HG02571 (cell line): ENCODE measurements around the gene KRTAP9-1.
"Not testable (repeated sequence)": the region's sequence is repeated elsewhere in the genome, so short reads cannot be mapped to it uniquely, and the experiment has no call there.

Source experiments
- ATAC-seq: cut with Tn5 transposase; IDR thresholded peaks from one replicate; pipeline ENCODE4 v1.9.1; 2021; ENCODE audit warnings: mild to moderate bottlenecking, moderate library complexity; ENCODE audit not compliant: unreplicated experiment

Gene KRTAP9-1

GRCh38 chr17:41178843-41179616, 10.7 kb upstream of the KRTAP9-1 start:
- no peak for ATAC-seq

DNA sequence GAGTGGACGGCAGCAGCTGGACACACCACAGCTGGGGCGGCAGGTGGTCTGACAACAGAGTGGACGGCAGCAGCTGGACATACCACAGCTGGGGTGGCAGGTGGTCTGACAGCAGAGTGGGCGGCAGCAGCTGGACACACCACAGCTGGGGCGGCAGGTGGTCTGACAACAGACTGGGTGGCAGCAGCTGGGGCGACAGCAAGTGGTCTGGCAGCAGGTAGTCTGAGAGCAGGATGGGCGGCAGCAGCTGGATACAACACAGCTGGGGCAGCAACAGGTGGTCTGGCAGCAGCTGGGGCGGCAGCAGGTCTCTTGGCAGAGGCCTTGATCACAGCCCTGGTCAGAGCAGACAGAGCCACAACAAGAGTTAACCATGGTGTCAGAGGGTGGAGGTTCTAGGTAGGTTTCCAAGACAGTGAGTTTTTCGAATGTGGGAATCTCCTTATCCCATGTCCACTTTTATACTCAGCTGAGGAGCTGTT, 5.2 kb upstream of the KRTAP9-1 start, which contains the start of gene KRTAP4-1:
TSS of gene KRTAP4-1 (minus strand) at position 432 of the 482 bp plus-strand sequence. CDS start at position 375, 57 bp downstream.
- ATAC-seq = no peak

DNA sequence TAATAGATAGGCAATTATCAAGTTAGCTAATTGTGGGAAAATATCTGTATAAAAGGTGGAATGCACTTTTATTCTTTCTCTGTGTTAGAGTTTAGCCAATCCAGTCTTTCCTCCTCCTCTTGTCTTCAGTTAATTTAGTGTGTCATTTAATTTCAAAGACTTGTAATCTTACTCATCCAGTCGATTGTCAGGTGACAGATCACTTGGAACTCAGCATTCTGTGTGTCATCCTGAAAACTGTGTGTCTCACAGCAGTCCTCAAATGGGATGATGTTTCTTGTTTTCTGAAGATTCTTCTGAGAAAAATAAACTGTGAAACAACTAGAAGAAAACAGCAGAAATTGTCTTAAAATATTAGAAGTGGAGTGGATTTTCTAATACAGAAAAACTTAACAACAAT, 4.7 kb upstream of the KRTAP9-1 start:
- no peak for ATAC-seq

DNA sequence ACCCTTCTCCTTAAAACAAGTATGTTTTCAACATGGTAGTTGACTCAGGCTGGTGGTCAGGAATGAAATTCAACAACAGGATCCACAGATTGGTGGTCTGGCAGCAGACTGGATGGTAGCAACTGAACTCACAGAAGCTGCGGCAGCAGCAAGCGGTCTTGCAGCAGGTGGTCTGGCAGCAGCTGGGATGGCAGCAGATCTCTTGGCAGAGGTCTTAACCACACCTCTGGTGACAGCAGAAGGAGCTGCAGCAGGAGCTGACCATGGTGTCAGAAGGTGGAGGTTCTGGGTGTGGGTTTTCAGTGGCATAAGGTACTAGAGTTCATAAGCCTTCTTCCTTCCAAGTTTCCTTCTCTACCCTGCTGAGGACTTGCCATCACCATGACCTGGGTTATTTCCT, 2.8 kb upstream of the KRTAP9-1 start:
- no peak for ATAC-seq

GRCh38 chr17:41190328-41190727, 641 bp downstream of the KRTAP9-1 start:
- no peak for ATAC-seq

GRCh38 chr17:41196068-41196467, 6.4 kb downstream of the KRTAP9-1 start:
- ATAC-seq = no peak

- no peak for ATAC-seq
These were observed 9.9 kb downstream of the KRTAP9-1 start for GRCh38 chr17:41199421-41200078.

DNA sequence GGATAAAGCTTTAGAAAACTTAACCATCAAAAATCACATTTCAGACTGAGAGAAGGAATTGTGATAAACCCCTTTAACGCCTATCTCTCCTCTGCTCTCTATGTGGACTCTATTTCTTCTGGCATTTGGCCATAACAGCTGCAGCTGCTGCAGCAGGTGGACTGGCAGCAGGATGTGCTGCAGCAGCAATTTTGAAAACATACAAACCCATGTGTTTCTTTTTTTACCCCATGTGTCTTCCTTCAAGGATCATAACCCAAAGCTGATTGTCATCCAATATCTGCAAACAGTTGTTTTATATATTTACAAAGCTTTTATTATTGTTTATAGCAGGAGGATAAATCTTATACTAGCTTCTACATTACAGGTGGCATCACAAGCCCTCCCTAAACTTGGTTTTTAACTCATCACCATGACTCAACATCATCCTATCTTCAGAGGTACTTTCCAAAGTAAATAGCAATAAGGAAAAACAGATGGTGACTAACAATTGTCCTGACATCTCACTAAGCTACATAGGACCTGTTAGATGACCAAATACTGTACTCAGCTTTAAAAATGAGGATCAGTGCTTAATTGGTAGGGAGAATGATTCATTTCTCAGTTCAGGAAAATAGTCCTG, 22.3 kb downstream of the KRTAP9-1 start:
- no peak for ATAC-seq

GRCh38 chr17:41212524-41213169, 23.0 kb downstream of the KRTAP9-1 start:
- no peak for ATAC-seq

DNA sequence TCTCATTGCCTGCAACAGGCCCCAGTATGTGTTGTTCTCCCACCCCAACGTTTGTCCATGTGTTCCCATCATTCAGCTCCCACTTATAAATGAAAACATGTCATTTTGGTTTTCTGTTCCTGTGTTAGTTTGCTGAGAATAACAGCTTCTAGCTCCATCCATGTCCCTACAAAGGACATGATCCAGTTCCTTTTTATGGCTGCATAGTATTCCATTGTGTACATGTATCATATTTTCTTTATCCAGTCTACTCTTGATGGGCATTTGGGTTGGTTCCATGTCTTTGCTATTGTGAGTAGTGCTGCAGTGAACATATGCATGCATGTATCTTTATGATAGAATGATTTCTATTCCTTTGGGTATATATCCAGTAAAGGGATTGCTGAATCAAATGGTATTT, 26.0 kb downstream of the KRTAP9-1 start:
- no peak for ATAC-seq

DNA sequence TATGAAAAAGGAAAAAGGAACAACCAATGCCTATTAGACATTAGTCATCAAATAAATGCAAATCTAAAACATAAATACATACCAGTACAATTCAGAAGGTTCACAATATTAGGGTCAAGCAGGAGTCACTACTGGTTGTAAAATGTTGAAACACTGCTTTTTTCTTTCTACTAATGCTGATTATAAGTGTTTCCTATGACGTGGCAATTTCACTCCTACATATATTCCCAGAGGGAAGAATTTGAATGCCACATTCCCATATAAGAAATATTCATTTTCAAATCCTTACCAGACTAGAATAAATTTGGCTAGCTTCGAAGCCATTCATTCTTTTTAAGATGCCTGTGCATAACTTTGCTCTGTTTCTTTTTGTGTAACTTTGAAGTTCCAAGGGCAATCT, 34.1 kb downstream of the KRTAP9-1 start:
- no peak for ATAC-seq

DNA sequence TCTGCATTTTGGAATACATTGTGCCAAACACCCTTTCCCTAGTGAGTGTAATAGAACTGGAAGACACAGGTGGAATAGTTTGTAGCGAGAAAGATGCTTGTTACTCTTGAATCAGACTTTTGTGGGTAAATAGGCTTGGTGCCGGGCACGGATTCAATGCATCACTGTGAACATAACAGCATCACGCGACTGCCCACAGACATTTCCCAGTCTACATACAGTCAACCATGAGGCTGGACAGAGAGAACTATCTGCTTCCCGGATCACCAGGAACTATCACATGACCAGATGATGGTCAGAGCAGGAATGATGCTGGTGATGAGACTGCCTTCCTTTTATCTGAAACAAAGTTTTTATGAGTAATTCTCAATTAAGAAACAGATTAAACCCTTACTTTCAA, 36.4 kb downstream of the KRTAP9-1 start:
- ATAC-seq = no peak

DNA sequence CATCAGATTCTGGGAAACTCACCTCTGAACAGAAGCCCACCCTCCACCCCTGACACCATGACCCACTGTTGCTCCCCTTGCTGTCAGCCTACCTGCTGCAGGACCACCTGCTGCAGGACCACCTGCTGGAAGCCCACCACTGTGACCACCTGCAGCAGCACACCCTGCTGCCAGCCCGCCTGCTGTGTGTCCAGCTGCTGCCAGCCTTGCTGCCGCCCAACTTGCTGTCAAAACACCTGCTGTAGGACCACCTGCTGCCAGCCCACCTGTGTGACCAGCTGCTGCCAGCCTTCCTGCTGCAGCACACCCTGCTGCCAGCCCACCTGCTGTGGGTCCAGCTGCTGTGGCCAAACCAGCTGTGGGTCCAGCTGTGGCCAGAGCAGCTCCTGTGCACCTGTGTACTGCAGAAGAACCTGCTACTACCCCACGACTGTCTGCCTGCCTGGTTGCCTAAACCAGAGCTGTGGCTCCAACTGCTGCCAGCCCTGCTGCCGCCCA, 37.0 kb downstream of the KRTAP9-1 start, which contains the start of gene KRTAP9-2:
TSS of gene KRTAP9-2 (plus strand) at position 51 of the 498 bp plus-strand sequence. CDS start at position 58, 7 bp downstream.
- ATAC-seq = not testable (repeated sequence)

DNA sequence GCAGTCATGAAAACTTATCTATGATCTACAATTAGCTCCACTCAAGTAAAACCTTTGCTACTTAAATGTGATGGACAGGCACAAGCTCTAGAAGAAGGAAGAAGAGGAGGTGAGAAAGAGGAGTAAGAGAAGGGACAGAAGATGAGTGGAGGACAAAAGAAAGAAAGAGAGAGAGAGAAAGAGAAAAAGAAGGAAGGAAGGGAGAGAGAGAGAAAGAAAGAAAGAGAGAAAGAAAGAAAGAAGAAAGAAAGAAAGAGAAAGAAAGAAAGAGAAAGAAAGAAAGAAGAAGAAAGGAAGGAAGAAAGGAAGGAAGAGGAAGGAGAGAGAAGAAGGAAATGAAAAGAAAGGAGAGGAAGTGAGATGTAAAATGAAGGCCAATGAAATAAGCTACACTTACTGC, 40.4 kb downstream of the KRTAP9-1 start:
- no peak for ATAC-seq

DNA sequence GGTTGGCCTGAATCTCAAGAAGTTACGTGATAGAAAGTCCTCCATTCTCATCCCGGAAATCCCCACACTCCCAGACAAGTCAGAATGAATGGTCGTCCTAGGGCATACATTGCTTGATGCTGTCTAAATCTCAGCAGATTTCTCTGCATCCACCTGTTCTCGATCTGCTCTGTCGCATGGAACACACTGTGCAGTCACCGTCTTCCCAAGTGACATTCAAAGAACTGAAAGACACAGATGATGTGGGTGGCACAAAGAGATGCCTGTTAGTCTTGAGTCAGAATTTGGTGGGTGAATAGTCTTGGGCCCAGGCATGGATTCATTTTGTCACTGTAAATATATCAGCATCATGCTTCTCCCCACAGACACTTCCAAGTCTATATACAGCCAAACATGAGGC, 42.0 kb downstream of the KRTAP9-1 start:
- ATAC-seq = no peak

GRCh38 chr17:41232399-41233105, 42.9 kb downstream of the KRTAP9-1 start, which contains the start of gene KRTAP9-3:
Gene KRTAP9-3 (plus strand): TSS chr17:41232449. CDS start chr17:41232502, 53 bp downstream.
- not testable (repeated sequence) for ATAC-seq

GRCh38 chr17:41237116-41237515, 47.4 kb downstream of the KRTAP9-1 start:
- not testable (repeated sequence) for ATAC-seq

DNA sequence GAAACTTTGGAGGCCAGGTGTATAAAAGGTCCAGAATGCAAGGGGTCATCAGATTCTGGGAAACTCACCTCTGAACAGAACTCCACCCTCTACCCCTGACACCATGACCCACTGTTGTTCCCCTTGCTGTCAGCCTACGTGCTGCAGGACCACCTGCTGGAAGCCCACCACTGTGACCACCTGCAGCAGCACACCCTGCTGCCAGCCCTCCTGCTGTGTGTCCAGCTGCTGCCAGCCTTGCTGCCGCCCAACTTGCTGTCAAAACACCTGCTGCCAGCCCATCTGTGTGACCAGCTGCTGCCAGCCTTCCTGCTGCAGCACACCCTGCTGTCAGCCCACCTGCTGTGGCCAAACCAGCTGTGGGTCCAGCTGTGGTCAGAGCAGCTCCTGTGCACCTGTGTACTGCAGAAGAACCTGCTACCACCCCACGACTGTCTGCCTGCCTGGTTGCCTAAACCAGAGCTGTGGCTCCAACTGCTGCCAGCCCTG, 48.3 kb downstream of the KRTAP9-1 start, which contains the start of gene KRTAP9-8:
TSS of gene KRTAP9-8 (plus strand) at position 51 of the 489 bp plus-strand sequence. CDS start at position 104, 53 bp downstream.
- not testable (repeated sequence) for ATAC-seq
